ENCODE data around the gene APBB2. TPM values are rescaled to one million over a fixed set of nuclear protein-coding genes. Genes with fewer than 3 reads are reported as not detected.
A peak's percentile ranks its signal among the peaks of the same experiment; 100 is the strongest.

APBB2 gene
- total RNA-seq, 4 donors from 2014 or later, result 139 to 248 (median 203) TPM

DNA sequence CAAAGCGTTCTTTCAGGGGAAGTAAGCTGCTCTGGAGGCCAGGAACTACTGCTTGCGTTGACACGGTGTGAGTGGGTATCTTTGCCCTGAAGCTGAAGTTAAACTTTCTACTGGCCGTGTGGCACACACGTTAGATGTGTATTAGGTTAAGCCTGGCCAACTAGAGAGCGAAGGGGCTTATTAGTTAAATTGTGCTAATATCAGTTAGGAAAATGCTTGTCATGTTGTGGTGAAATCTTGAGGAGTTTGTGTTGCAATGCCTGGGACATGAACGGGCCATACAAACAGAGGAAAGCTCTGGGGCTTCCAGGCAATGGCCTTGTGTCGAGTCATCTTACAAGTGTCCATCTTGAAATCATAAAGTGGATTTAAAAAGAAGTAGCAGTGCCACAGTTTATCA is 402.0 kb downstream of the APBB2 start:
- Histone ChIP-seq H3K9me3 (no peaks in the 10 kb centered on the region), H3K36me3 (peaks cover 0 to 58% (median 0%) of the 10 kb centered on the region in 3 donors), H3K4me3 (no peak overlapping the region), H3K4me1 (no peaks in the 10 kb centered on the region), H3K27ac (peak overlapping the region in 3 of 4 donors; percentile 25 to 50 (median 37)), H3K27me3 (no peaks in the 10 kb centered on the region)
- WGBS, 2 donors, result 68 to 78% methylated on average over 8 of the region's 8 CpGs
- DNase-seq (ENCODE audit: low spot score in 2 of 2), result no peak
- no peak for TF ChIP-seq EP300 (IDR thresholded peaks at IDR 0.05)
- TF ChIP-seq POLR2A (IDR thresholded peaks at IDR 0.05), result no peak
- TF ChIP-seq, protein P1, sequence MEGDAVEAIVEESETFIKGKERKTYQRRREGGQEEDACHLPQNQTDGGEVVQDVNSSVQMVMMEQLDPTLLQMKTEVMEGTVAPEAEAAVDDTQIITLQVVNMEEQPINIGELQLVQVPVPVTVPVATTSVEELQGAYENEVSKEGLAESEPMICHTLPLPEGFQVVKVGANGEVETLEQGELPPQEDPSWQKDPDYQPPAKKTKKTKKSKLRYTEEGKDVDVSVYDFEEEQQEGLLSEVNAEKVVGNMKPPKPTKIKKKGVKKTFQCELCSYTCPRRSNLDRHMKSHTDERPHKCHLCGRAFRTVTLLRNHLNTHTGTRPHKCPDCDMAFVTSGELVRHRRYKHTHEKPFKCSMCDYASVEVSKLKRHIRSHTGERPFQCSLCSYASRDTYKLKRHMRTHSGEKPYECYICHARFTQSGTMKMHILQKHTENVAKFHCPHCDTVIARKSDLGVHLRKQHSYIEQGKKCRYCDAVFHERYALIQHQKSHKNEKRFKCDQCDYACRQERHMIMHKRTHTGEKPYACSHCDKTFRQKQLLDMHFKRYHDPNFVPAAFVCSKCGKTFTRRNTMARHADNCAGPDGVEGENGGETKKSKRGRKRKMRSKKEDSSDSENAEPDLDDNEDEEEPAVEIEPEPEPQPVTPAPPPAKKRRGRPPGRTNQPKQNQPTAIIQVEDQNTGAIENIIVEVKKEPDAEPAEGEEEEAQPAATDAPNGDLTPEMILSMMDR (IDR thresholded peaks at IDR 0.05), result no peak

DNA sequence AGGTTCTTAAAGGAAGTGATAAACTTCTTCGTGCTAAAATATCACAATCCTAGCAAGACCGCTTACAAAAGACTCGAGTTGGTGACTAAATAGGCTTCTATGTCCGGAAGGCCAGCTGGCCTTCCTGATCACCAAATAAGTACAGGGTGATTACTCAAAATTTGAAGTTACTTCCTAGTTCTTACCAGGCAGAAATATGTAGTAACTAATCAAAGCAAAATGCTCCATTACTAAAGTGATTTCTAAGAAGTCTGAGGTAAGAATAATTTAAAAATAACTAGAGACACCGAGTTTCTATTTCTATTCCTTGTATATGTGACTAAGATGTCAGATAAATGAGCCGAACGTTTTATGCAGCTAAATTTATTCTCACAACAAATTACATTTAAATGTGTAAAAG is 402.4 kb downstream of the APBB2 start:
- no peak overlapping the region for H3K4me3 ChIP-seq
- no peaks in the 10 kb centered on the region for H3K9me3 ChIP-seq
- H3K27ac ChIP-seq, result peak overlapping the region in 1 of 4 donors; percentile 25
- 64 to 67% methylated on average over 7 of the region's 7 CpGs for WGBS, 2 donors
- TF ChIP-seq POLR2A (IDR thresholded peaks at IDR 0.05), result no peak
- TF ChIP-seq EP300 (IDR thresholded peaks at IDR 0.05), result no peak
- TF ChIP-seq, protein P1 (IDR thresholded peaks at IDR 0.05), result no peak
- H3K27me3 ChIP-seq, result no peaks in the 10 kb centered on the region
- no peak for DNase-seq (ENCODE audit: low spot score in 2 of 2)
- H3K4me1 ChIP-seq, result no peaks in the 10 kb centered on the region
- H3K36me3 ChIP-seq, result peaks cover 0 to 54% (median 0%) of the 10 kb centered on the region in 3 donors

DNA sequence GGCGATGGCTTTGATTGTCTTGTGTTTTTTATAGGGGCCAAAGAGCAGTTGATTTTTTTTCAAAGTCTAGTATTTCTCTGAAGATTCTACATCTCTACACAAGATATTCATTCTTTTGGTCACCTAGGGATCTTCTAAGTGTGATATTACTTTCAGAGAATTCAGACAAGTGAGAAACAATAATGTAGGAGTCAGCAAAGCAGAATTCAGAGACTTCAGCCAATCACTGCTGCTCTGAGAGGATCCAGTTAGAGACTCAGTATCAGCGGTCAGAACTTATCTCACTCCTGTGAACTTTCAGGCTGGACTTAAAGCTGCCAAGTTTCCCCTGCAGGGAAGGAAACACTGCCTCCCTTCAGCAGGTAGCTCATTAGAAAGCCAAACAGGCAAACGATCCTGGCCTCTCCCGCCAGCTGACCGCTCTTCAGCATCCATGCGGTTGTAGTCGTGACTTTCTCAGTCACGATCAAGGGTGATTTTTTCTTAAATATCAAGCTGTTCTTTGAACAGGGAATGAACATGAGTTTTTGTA is 405.4 kb downstream of the APBB2 start:
- WGBS, 2 donors, result 80 to 81% methylated on average over 8 of the region's 8 CpGs
- peaks cover 0 to 26% (median 0%) of the 10 kb centered on the region in 3 donors for H3K36me3 ChIP-seq

DNA sequence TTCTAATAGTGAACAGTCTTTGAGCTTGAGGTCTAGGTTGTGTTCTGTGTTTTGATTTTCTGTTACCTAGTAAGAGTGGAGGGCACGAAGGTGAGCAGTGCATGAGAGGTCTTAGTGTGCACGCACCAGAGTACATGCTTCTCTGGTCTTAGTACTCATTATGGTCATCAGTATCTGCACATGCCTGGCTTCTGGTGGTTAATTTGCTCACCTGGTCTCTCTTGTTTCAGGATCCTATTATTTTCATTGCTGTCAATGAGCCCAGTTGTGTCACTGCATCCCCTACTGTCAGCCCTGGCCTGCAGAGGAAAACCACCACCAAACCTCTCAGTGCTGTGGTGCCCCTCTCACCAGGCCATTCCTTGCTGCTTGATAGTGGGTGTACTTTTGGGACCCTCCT is 409.7 kb downstream of the APBB2 start:
- WGBS, 2 donors, result 90 to 93% methylated on average over 2 of the region's 2 CpGs
- Histone ChIP-seq H3K4me3 (no peak overlapping the region), H3K27me3 (no peaks in the 10 kb centered on the region), H3K4me1 (no peaks in the 10 kb centered on the region), H3K9me3 (no peaks in the 10 kb centered on the region), H3K27ac (no peak overlapping the region), H3K36me3 (no peaks in the 10 kb centered on the region)
- TF ChIP-seq EP300 (IDR thresholded peaks at IDR 0.05), result no peak
- no peak for TF ChIP-seq POLR2A (IDR thresholded peaks at IDR 0.05)
- TF ChIP-seq, protein P1 (IDR thresholded peaks at IDR 0.05), result no peak
- no peak for DNase-seq (ENCODE audit: low spot score in 2 of 2)

More for the DNA sequence above, 405.4 kb downstream of the APBB2 start:
- no peak overlapping the region for H3K27ac ChIP-seq
- DNase-seq (ENCODE audit: low spot score in 2 of 2), result no peak
- no peaks in the 10 kb centered on the region for H3K9me3 ChIP-seq
- H3K4me1 ChIP-seq, result no peaks in the 10 kb centered on the region
- TF ChIP-seq EP300 (IDR thresholded peaks at IDR 0.05) (no peak), POLR2A (IDR thresholded peaks at IDR 0.05) (no peak)
- TF ChIP-seq, protein P1 (IDR thresholded peaks at IDR 0.05), result no peak
- no peak overlapping the region for H3K4me3 ChIP-seq
- H3K27me3 ChIP-seq, result no peaks in the 10 kb centered on the region

- no peak for DNase-seq (ENCODE audit: low spot score in 2 of 2)
- 80 to 84% methylated on average over 3 of the region's 3 CpGs for WGBS, 2 donors
- no peaks in the 10 kb centered on the region for H3K4me1 ChIP-seq
- no peaks in the 10 kb centered on the region for H3K27me3 ChIP-seq
- H3K9me3 ChIP-seq, result no peaks in the 10 kb centered on the region
- H3K4me3 ChIP-seq, result no peak overlapping the region
- H3K36me3 ChIP-seq, result no peaks in the 10 kb centered on the region
- no peak overlapping the region for H3K27ac ChIP-seq
- TF ChIP-seq EP300 (IDR thresholded peaks at IDR 0.05) (no peak), POLR2A (IDR thresholded peaks at IDR 0.05) (no peak)
- TF ChIP-seq, protein P1 (IDR thresholded peaks at IDR 0.05), result no peak
These were observed 414.3 kb downstream of the APBB2 start for GRCh38 chr4:40800064-40800463.

Measured in tibial nerve (tissue), 4 donors.